HEK293T (cell line): Measurements from ENCODE around the gene SSTR5.

Experiments
- CTBP1 ChIP-seq: fragments of 450-650 bp; IDR thresholded peaks from 2 replicates; pipeline ENCODE4 v1.6.1; 2016; ENCODE audit warnings: borderline replicate concordance
- FOXM1 ChIP-seq: fragments of 450-650 bp; IDR thresholded peaks from 2 replicates; pipeline ENCODE4 v1.6.1; 2017; ENCODE audit warnings: mild to moderate bottlenecking, borderline replicate concordance
- SUZ12 ChIP-seq: fragments of 450-650 bp; IDR thresholded peaks from 2 replicates; pipeline ENCODE4 v1.6.1; 2016; ENCODE audit warnings: mild to moderate bottlenecking

- TF ChIP-seq CTBP1 (no peak), SUZ12 (no peak), FOXM1 (no peak)
These were observed 25.3 kb downstream of the SSTR5 start for GRCh38 chr16:1097800-1098199.
